Suppressor macrophage treated with lipopolysaccharide for 1 hour (primary cell): ENCODE data around the gene OR1J4.
"Not testable (repeated sequence)": the region's sequence is repeated elsewhere in the genome, so short reads cannot be mapped to it uniquely, and the experiment has no call there.

ENCODE experiments used
- DNase-seq, 3 donors: peaks; one replicate each; pipeline ENCODE4 v3.0.0-alpha.2; 2020 to 2022

OR1J4 gene

GRCh38 chr9:122518841-122519240 is at the start of gene OR1J4:
Gene OR1J4 (plus strand): TSS chr9:122519141. CDS start chr9:122519141, 0 bp downstream.
- DNase-seq, result no peak

GRCh38 chr9:122474561-122474960 is 44.4 kb upstream of the OR1J4 start:
- no peak for DNase-seq

GRCh38 chr9:122475717-122476116 is 43.2 kb upstream of the OR1J4 start:
- DNase-seq, result no peak

GRCh38 chr9:122477346-122477745 is 41.6 kb upstream of the OR1J4 start:
- DNase-seq, result peak; percentile 25 to 33 (median 30)

GRCh38 chr9:122477826-122478225 is 41.1 kb upstream of the OR1J4 start, which contains the start of gene OR1J1:
Gene OR1J1 (minus strand): TSS chr9:122477926. CDS start chr9:122477926, 0 bp downstream.
- no peak for DNase-seq

- no peak for DNase-seq
Observed at GRCh38 chr9:122479062-122479461, 39.9 kb upstream of the OR1J4 start.

GRCh38 chr9:122498883-122499288 is 20.1 kb upstream of the OR1J4 start:
- DNase-seq, result peak; percentile 24 to 55 (median 41)

GRCh38 chr9:122506964-122507363 is 12.0 kb upstream of the OR1J4 start:
- no peak for DNase-seq

- DNase-seq, result no peak
Observed at GRCh38 chr9:122510502-122510901, 8.4 kb upstream of the OR1J4 start, which contains the start of gene OR1J2. Gene OR1J2 (plus strand): TSS chr9:122510802. CDS start chr9:122510802, 0 bp downstream.

- DNase-seq, result no peak
Observed at GRCh38 chr9:122518226-122518625, 715 bp upstream of the OR1J4 start.

GRCh38 chr9:122519376-122519775 is 435 bp downstream of the OR1J4 start:
- no peak for DNase-seq

GRCh38 chr9:122526602-122527001 is 7.7 kb downstream of the OR1J4 start:
- no peak for DNase-seq

- no peak for DNase-seq
Observed at GRCh38 chr9:122527193-122527592, 8.3 kb downstream of the OR1J4 start, which contains the start of gene OR1N1. Gene OR1N1 (minus strand): TSS chr9:122527293. CDS start chr9:122527293, 0 bp downstream.

GRCh38 chr9:122531157-122531556 is 12.2 kb downstream of the OR1J4 start:
- not testable (repeated sequence) for DNase-seq

GRCh38 chr9:122536134-122536533 is 17.2 kb downstream of the OR1J4 start:
- DNase-seq, result no peak

GRCh38 chr9:122537066-122537465 is 18.1 kb downstream of the OR1J4 start:
- DNase-seq, result not testable (repeated sequence)

- no peak for DNase-seq
Observed at GRCh38 chr9:122538757-122539156, 19.8 kb downstream of the OR1J4 start.

- DNase-seq, result no peak
Observed at GRCh38 chr9:122546196-122546595, 27.3 kb downstream of the OR1J4 start.

GRCh38 chr9:122551371-122551770 is 32.4 kb downstream of the OR1J4 start:
- no peak for DNase-seq

GRCh38 chr9:122552812-122553211 is 33.9 kb downstream of the OR1J4 start, which contains the start of gene OR1N2:
Gene OR1N2 (plus strand): TSS chr9:122553112. CDS start chr9:122553212, 100 bp downstream.
- no peak for DNase-seq

GRCh38 chr9:122561446-122561845 is 42.5 kb downstream of the OR1J4 start:
- no peak for DNase-seq

GRCh38 chr9:122562134-122562760 is 43.3 kb downstream of the OR1J4 start:
- DNase-seq, result no peak

- DNase-seq, result no peak
Observed at GRCh38 chr9:122567901-122568300, 49.0 kb downstream of the OR1J4 start.
